H1 (cell line): ENCODE results near the gene NAP1L3. TPM values are rescaled to one million over a fixed set of nuclear protein-coding genes. Genes with fewer than 3 reads are reported as not detected.

Experiments
- CHD7 ChIP-seq: fragments of 300-600 bp; sonication (generic); IDR thresholded peaks from 2 replicates; pipeline ENCODE4 v1.7.1; 2012; ENCODE audit warnings: low read length, moderate library complexity, mild to moderate bottlenecking, inconsistent platforms; ENCODE audit not compliant: insufficient replicate concordance
- NANOG ChIP-seq: IDR thresholded peaks from 2 replicates; pipeline ENCODE4 v1.6.1; 2011; ENCODE audit warnings: low read length, low read depth, mild to moderate bottlenecking, inconsistent platforms; ENCODE audit not compliant: insufficient read depth, poor library complexity, severe bottlenecking
- RXRA ChIP-seq: IDR thresholded peaks from 2 replicates; pipeline ENCODE4 v1.6.1; 2011; ENCODE audit warnings: low read depth, mild to moderate bottlenecking, low read length, moderate library complexity; ENCODE audit not compliant: insufficient read depth
- TEAD4 ChIP-seq: IDR thresholded peaks from 2 replicates; pipeline ENCODE4 v1.6.1; 2012; ENCODE audit warnings: low read depth, low read length, inconsistent platforms, mixed read lengths
- polyA plus RNA-seq, 7 experiments: library from polyadenylated mRNA; depleted of rRNA in 3 of 7; stranded (reverse) in 5 of 7; unstranded in 2 of 7; fragments of >200 nt in 5 of 7; fragments of 200-250 nt in 2 of 7; gene quantifications; 1 replicate in 5 of 7; 2 replicates in 1 of 7; 4 replicates in 1 of 7; pipeline versions ENCODE4 v1.2.1 to v1.2.3, GENCODE V29; 2011 to 2013; ENCODE audit warnings: missing spikeins in 2 of 7, mixed read lengths in 2 of 7
- total RNA-seq: library from RNA; stranded (reverse); fragmentation: NEBNext Ultra II Directional; extraction: Animal tissue kit (Norgen Biotek cat#: 25700); gene quantifications from 2 replicates; pipeline ENCODE4 v1.2.1, GENCODE V29; 2021

The NAP1L3 gene
- total and polyA plus RNA-seq, 2 of the 8 experiments (the other 6 are each of a cell fraction or from before 2014, with no cell fraction given), result 17.3 to 58.8 TPM

GRCh38 chrX:93660575-93660974 lies 12.8 kb downstream of the NAP1L3 start (continued):
- TF ChIP-seq CHD7 (no peak), TEAD4 (no peak), RXRA (no peak), NANOG (no peak)
